Measurements from ENCODE around the gene SLC16A7. TPM values are rescaled to one million over a fixed set of nuclear protein-coding genes. Genes with fewer than 3 reads are reported as not detected.

Gene SLC16A7
- total RNA-seq, 1 donor from 2014 or later: 2.9 TPM

DNA sequence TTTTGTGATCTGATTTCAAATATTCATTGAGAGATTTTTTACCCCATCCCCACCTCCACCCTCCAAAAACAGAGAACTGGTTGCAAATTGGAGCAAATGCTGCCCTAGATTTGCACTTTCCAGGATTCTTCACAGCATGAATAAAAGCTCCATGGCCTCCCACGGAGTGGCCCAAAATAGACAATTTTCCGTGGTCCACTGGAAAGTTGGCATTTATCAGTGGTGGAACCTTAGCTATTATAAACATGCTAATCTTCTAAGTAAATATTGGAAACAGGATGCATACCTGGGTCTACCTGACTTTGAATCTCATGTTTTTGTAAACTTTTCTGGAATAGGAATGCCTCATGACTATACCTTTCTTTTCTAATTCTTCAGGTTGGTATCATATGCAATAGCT is 123.9 kb downstream of the SLC16A7 start:
- no peak overlapping the region for H3K27ac Mint-ChIP-seq (ENCODE audit: unreplicated experiment)
- H3K4me3 Mint-ChIP-seq: no peak overlapping the region

DNA sequence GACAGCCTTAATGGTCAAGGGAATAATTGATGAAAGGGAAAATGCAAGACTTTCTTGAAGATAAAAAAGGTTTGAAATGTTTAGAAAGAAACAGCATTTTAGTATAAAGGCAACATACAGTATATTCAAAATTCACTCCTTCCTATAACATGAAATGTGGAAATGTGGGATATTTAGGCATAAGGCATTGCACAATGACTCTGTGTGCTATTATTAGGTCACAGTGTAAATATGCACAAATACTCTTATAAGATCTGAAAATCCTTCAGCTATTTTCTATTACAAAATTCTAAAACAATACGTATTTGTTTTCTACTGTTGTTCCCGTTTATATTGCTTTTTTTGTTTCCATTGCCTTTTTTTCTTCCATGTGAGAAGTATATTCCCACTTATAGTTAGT is 127.7 kb downstream of the SLC16A7 start:
- H3K4me1 Mint-ChIP-seq: peaks cover 3% of the 10 kb centered on the region
- no peaks in the 10 kb centered on the region for H3K36me3 Mint-ChIP-seq (ENCODE audit: low read depth)
- DNase-seq (ENCODE audit: low read depth, low spot score): no peak
- H3K27ac Mint-ChIP-seq (ENCODE audit: unreplicated experiment): no peak overlapping the region
- H3K4me3 Mint-ChIP-seq: no peak overlapping the region
- H3K27me3 Mint-ChIP-seq (ENCODE audit: low read depth): no peaks in the 10 kb centered on the region
- no peak for TF ChIP-seq CTCF (conservative IDR thresholded peaks at IDR 0.05)
- no peaks in the 10 kb centered on the region for H3K9me3 Mint-ChIP-seq

More for the DNA sequence above, 123.9 kb downstream of the SLC16A7 start:
- no peaks in the 10 kb centered on the region for H3K9me3 Mint-ChIP-seq
- no peak for DNase-seq (ENCODE audit: low read depth, low spot score)
- H3K36me3 Mint-ChIP-seq (ENCODE audit: low read depth): no peaks in the 10 kb centered on the region
- H3K27me3 Mint-ChIP-seq (ENCODE audit: low read depth): no peaks in the 10 kb centered on the region
- no peak for TF ChIP-seq CTCF (conservative IDR thresholded peaks at IDR 0.05)
- peaks cover 3% of the 10 kb centered on the region for H3K4me1 Mint-ChIP-seq

DNA sequence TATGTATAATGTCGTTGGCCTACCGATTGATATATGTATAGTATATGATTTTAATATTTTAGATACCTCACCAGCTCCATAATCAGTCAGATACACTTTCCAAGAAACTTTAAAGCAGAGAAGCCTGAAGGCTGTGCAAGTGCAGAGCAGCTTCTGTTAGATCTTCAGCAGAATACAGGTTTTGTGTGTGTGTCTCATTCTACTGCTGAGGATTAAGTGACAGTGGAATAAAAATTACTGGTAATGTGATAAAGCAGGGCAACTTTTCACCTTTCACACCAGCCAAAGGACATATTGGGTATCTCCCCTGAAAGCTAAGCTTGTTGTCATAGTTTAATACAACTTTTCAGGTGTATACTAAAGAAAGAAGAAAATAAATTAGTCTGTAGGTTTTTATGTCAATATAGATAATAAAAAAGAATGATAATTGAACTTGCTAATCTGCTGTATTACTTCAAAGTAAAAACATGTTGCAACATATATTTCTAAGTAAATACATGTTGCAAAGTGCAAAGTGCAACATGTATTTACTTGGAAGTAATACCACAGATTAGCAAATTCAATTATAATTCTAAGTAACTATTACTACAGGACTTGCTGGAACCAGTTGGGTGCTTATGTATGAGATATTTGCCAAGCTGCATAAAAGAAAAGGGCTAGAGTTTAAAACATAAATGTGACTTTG is 128.3 kb downstream of the SLC16A7 start:
- no peaks in the 10 kb centered on the region for H3K36me3 Mint-ChIP-seq (ENCODE audit: low read depth)
- H3K27ac Mint-ChIP-seq (ENCODE audit: unreplicated experiment): no peak overlapping the region
- no peaks in the 10 kb centered on the region for H3K4me1 Mint-ChIP-seq
- no peak for TF ChIP-seq CTCF (conservative IDR thresholded peaks at IDR 0.05)
- no peak for DNase-seq (ENCODE audit: low read depth, low spot score)
- H3K9me3 Mint-ChIP-seq: no peaks in the 10 kb centered on the region
- H3K27me3 Mint-ChIP-seq (ENCODE audit: low read depth): no peaks in the 10 kb centered on the region
- no peak overlapping the region for H3K4me3 Mint-ChIP-seq

GRCh38 chr12:59733200-59733599 is 137.4 kb downstream of the SLC16A7 start:
- H3K9me3 Mint-ChIP-seq: no peaks in the 10 kb centered on the region
- no peaks in the 10 kb centered on the region for H3K36me3 Mint-ChIP-seq (ENCODE audit: low read depth)
- no peak for TF ChIP-seq CTCF (conservative IDR thresholded peaks at IDR 0.05)
- H3K27ac Mint-ChIP-seq (ENCODE audit: unreplicated experiment): no peak overlapping the region
- no peak overlapping the region for H3K4me3 Mint-ChIP-seq
- H3K27me3 Mint-ChIP-seq (ENCODE audit: low read depth): no peaks in the 10 kb centered on the region
- H3K4me1 Mint-ChIP-seq: no peaks in the 10 kb centered on the region
- DNase-seq (ENCODE audit: low read depth, low spot score): no peak

DNA sequence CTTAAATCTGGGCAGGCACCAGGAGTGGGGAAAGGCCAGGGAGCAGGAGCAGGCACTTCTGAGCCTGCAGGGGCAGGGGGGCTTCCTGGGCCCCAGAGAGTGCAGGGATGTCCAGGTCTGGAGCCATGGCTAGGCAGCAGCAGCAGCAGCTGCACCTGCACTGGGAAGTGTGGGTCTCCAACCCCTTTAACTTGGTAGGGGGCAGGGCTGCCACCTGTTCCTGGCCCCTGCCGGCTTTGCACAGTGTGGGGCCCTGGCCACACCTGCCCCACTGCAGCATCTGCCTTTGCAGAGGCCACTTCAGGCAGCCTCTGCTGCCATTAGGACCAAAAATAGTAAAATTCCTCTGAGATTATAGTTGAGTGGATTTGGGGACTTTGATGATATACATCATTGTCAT is 138.5 kb downstream of the SLC16A7 start:
- DNase-seq (ENCODE audit: low read depth, low spot score): no peak
- Mint-ChIP-seq H3K27me3 (ENCODE audit: low read depth) (no peaks in the 10 kb centered on the region), H3K4me3 (no peak overlapping the region), H3K36me3 (ENCODE audit: low read depth) (no peaks in the 10 kb centered on the region), H3K27ac (ENCODE audit: unreplicated experiment) (no peak overlapping the region), H3K4me1 (no peaks in the 10 kb centered on the region), H3K9me3 (no peaks in the 10 kb centered on the region)
- TF ChIP-seq CTCF (conservative IDR thresholded peaks at IDR 0.05): no peak
